ENCODE data around the gene CAND2.
A peak's percentile ranks its signal among the peaks of the same experiment; 100 is the strongest.

CAND2 gene

DNA sequence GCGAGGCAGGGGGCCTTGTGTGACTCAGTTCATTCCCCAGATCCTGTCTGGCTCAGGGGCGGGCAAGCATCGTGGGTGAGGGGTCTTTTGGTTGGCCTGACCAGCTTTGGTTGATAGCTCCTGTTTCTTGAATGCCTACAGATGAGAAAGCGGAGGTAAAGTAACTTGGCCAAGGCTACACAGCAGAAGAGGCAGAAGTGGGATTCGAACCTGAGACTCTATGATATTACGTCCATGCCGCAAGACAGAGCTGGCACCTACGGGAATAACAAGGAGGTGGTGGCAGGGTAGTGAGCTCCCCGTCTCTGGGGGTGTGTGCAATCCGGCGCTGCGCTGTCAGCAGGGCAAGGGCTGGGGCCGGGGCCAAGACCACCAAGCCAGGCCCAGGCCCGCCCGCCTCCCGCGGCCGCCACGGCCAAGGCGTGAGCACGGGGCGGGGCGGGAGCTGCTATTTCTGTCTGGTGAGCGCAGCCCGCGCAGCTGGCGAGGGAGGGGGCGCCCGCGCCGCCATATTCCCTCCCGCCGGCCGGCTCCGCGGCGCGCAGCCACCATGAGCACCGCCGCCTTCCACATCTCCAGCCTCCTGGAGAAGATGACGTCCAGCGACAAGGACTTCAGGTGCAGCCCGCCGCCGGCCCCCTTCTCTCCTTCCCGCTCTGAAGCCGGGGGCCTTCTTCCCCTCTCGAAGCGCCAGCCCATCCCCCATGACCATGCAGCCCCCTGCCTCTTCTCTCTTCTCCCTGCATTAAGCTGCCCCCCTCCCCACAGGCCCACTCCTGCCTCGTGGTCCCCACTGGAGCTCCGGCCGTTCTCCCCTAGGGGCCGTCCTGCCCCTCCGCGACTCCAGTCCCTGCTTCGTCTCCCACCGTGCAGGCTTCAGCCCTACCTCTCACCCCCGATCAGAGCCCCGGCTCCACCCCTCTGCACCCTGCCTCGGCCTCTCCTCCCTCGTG is at the start of gene CAND2:
TSS of gene CAND2 (plus strand) at position 510 of the 953 bp plus-strand sequence. CDS start at position 551, 41 bp downstream.
- Histone ChIP-seq H3K9me3 (ENCODE audit: control insufficient read depth, insufficient read depth, low read length) (no peaks in the 10 kb centered on the region), H3K4me3 (ENCODE audit: low read depth, low read length) (peak within 1 kb of the TSS; percentile 61), H3K27me3 (ENCODE audit: control insufficient read depth, insufficient read depth, low read length) (peaks cover 2% of the 10 kb centered on the region), H3K4me1 (ENCODE audit: control insufficient read depth, insufficient read depth, low read length) (peaks cover 5% of the 10 kb centered on the region), H3K9ac (ENCODE audit: low read depth, low read length) (no peak within 1 kb of the TSS), H3K36me3 (ENCODE audit: control insufficient read depth, insufficient read depth, low read length) (no peaks in the 10 kb centered on the region)

DNA sequence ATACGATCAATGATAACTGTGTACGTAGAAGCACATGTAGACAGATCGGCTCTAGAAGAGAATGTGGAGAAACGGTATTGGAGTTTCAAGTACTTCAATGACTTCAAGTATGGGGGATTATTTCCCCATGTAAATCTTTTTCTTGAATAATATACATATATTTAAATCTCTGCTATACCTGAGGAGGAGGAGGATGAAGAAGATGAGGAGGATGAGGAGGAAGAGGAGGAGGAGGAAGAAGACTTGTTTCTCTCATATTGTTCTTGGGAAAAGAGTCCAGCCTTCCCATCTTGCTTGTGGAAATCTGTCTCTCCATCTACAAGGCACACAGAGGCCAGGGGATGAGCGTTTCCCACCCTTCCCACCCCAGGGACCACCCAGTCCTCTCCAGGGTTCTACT is 48.0 kb upstream of the CAND2 start:
- no peak overlapping the region for H3K9ac ChIP-seq (ENCODE audit: low read depth, low read length)

DNA sequence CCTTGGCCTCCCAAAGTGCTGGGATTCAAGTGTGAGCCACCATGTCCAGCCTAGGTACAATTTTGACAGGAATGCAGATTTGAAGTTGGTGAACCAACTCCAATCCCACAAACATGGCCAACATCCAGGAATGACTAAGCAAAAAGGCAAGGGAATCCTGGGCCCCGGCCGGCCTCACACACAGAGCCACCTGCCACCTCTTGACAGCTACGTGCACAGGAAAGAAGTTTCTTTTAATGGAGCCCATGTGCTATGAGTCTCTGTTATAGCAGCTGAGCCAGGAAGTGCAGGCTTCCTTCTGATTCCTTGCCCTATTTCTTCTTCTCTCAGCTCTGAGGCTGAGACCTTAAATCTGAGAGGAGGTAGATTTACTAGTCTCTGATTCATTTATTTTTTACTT is 46.3 kb upstream of the CAND2 start:
- no peak overlapping the region for H3K9ac ChIP-seq (ENCODE audit: low read depth, low read length)
- H3K9me3 ChIP-seq (ENCODE audit: control insufficient read depth, insufficient read depth, low read length): no peaks in the 10 kb centered on the region
- H3K27me3 ChIP-seq (ENCODE audit: control insufficient read depth, insufficient read depth, low read length): no peaks in the 10 kb centered on the region
- no peak overlapping the region for H3K4me3 ChIP-seq (ENCODE audit: low read depth, low read length)
- H3K36me3 ChIP-seq (ENCODE audit: control insufficient read depth, insufficient read depth, low read length): no peaks in the 10 kb centered on the region
- H3K4me1 ChIP-seq (ENCODE audit: control insufficient read depth, insufficient read depth, low read length): peaks cover 3% of the 10 kb centered on the region

More for the DNA sequence above, 48.0 kb upstream of the CAND2 start:
- H3K4me3 ChIP-seq (ENCODE audit: low read depth, low read length): no peak overlapping the region
- no peaks in the 10 kb centered on the region for H3K27me3 ChIP-seq (ENCODE audit: control insufficient read depth, insufficient read depth, low read length)
- peaks cover 3% of the 10 kb centered on the region for H3K4me1 ChIP-seq (ENCODE audit: control insufficient read depth, insufficient read depth, low read length)
- H3K9me3 ChIP-seq (ENCODE audit: control insufficient read depth, insufficient read depth, low read length): no peaks in the 10 kb centered on the region
- H3K36me3 ChIP-seq (ENCODE audit: control insufficient read depth, insufficient read depth, low read length): no peaks in the 10 kb centered on the region

- Histone ChIP-seq H3K36me3 (ENCODE audit: control insufficient read depth, insufficient read depth, low read length) (no peaks in the 10 kb centered on the region), H3K4me3 (ENCODE audit: low read depth, low read length) (no peak overlapping the region)
Observed at GRCh38 chr3:12750658-12751071, 45.8 kb upstream of the CAND2 start.

GRCh38 chr3:12751571-12751970 is 44.9 kb upstream of the CAND2 start:
- H3K36me3 ChIP-seq (ENCODE audit: control insufficient read depth, insufficient read depth, low read length): no peaks in the 10 kb centered on the region
- peaks cover 3% of the 10 kb centered on the region for H3K4me1 ChIP-seq (ENCODE audit: control insufficient read depth, insufficient read depth, low read length)
- H3K4me3 ChIP-seq (ENCODE audit: low read depth, low read length): no peak overlapping the region
- no peaks in the 10 kb centered on the region for H3K27me3 ChIP-seq (ENCODE audit: control insufficient read depth, insufficient read depth, low read length)
- H3K9me3 ChIP-seq (ENCODE audit: control insufficient read depth, insufficient read depth, low read length): no peaks in the 10 kb centered on the region
- no peak overlapping the region for H3K9ac ChIP-seq (ENCODE audit: low read depth, low read length)

More at GRCh38 chr3:12750658-12751071, 45.8 kb upstream of the CAND2 start:
- H3K27me3 ChIP-seq (ENCODE audit: control insufficient read depth, insufficient read depth, low read length): no peaks in the 10 kb centered on the region
- H3K9me3 ChIP-seq (ENCODE audit: control insufficient read depth, insufficient read depth, low read length): no peaks in the 10 kb centered on the region
- H3K4me1 ChIP-seq (ENCODE audit: control insufficient read depth, insufficient read depth, low read length): peaks cover 3% of the 10 kb centered on the region
- H3K9ac ChIP-seq (ENCODE audit: low read depth, low read length): no peak overlapping the region

DNA sequence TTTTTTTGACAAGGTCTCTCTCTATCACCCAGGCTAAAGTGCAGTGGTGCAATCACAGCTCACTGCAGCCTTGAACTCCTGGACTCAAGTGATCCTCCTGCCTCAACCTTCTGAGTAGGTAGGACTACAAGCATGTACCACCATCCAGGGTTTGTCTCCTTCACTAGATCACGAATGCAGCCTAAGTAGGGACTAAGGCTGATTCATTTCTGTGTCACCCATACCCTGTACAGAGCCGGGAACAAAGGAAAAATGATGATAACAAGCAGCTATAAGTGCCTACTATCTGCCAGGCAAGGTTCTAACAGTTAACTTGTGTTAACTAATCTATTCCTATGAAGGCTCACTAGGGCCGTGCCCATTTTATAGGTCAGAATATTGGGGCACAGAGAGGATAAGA is 44.4 kb upstream of the CAND2 start:
- H3K36me3 ChIP-seq (ENCODE audit: control insufficient read depth, insufficient read depth, low read length): no peaks in the 10 kb centered on the region

GRCh38 chr3:12752809-12753208 is 43.7 kb upstream of the CAND2 start:
- Histone ChIP-seq H3K4me1 (ENCODE audit: control insufficient read depth, insufficient read depth, low read length) (no peaks in the 10 kb centered on the region), H3K4me3 (ENCODE audit: low read depth, low read length) (no peak overlapping the region)

More for the DNA sequence above, 44.4 kb upstream of the CAND2 start:
- Histone ChIP-seq H3K9me3 (ENCODE audit: control insufficient read depth, insufficient read depth, low read length) (no peaks in the 10 kb centered on the region), H3K27me3 (ENCODE audit: control insufficient read depth, insufficient read depth, low read length) (no peaks in the 10 kb centered on the region), H3K4me3 (ENCODE audit: low read depth, low read length) (no peak overlapping the region), H3K4me1 (ENCODE audit: control insufficient read depth, insufficient read depth, low read length) (no peaks in the 10 kb centered on the region), H3K9ac (ENCODE audit: low read depth, low read length) (no peak overlapping the region)

DNA sequence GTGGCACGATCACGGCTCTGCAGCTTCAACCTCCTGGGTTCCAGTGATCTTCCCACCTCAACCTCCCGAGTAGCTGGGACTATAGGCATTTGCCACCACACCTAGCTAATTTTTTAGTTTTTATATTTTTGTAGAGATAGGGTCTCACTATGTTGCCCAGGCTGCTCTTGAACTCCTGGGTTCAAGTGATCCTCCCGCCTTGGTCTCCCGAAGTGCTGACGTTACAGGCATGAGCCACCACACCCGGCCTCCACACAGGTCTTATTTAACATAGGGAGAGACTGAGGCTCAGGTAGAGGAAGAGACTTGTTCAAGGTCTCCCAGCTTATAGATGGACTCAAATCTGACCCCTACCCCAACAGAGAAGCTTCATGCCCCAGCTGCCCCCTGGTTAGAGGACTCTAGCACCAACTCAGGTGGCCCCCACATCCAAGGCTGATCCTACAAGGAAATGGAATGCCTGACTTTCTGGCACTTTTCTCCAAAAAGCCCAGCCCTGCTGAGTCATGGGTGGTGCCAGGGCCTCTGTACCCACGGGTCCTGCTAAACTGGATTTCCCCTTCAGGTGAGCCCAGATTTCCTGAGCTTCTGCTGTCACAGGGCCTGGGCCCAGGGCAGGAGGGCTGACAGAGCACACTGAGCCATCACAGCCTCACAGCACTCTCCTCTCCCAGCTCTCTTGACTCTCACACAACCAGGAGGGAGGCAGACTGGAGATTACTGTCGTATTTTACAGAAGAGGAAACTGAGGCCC is 43.0 kb upstream of the CAND2 start:
- H3K36me3 ChIP-seq (ENCODE audit: control insufficient read depth, insufficient read depth, low read length): no peaks in the 10 kb centered on the region
- H3K9ac ChIP-seq (ENCODE audit: low read depth, low read length): no peak overlapping the region
- H3K27me3 ChIP-seq (ENCODE audit: control insufficient read depth, insufficient read depth, low read length): no peaks in the 10 kb centered on the region
- H3K9me3 ChIP-seq (ENCODE audit: control insufficient read depth, insufficient read depth, low read length): no peaks in the 10 kb centered on the region
- H3K4me1 ChIP-seq (ENCODE audit: control insufficient read depth, insufficient read depth, low read length): no peaks in the 10 kb centered on the region
- no peak overlapping the region for H3K4me3 ChIP-seq (ENCODE audit: low read depth, low read length)

More at GRCh38 chr3:12752809-12753208, 43.7 kb upstream of the CAND2 start:
- H3K9me3 ChIP-seq (ENCODE audit: control insufficient read depth, insufficient read depth, low read length): no peaks in the 10 kb centered on the region
- no peak overlapping the region for H3K9ac ChIP-seq (ENCODE audit: low read depth, low read length)
- H3K36me3 ChIP-seq (ENCODE audit: control insufficient read depth, insufficient read depth, low read length): no peaks in the 10 kb centered on the region
- no peaks in the 10 kb centered on the region for H3K27me3 ChIP-seq (ENCODE audit: control insufficient read depth, insufficient read depth, low read length)

- H3K4me1 ChIP-seq (ENCODE audit: control insufficient read depth, insufficient read depth, low read length): no peaks in the 10 kb centered on the region
Observed at GRCh38 chr3:12754313-12754712, 42.2 kb upstream of the CAND2 start.

DNA sequence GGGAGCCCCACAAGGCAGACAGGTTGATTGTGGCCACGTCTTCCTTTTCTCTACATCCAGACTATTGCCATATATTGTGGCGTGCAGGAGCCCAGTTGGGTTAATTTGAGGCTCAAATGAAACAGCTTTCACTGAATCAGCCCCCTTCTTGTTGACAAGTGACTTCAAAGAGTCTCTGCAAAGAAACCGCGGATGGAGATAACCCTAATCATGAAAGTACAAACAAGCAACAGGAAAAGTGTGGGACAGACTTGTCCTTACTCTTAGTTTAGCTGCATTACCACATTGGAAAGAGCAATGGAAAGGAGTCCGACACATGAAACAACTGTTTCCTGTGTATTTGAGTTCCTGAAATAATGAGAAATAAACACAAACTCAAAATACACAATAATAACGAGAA is 40.7 kb upstream of the CAND2 start:
- Histone ChIP-seq H3K9me3 (ENCODE audit: control insufficient read depth, insufficient read depth, low read length) (no peaks in the 10 kb centered on the region), H3K4me3 (ENCODE audit: low read depth, low read length) (no peak overlapping the region), H3K4me1 (ENCODE audit: control insufficient read depth, insufficient read depth, low read length) (no peaks in the 10 kb centered on the region)

More at GRCh38 chr3:12754313-12754712, 42.2 kb upstream of the CAND2 start:
- no peak overlapping the region for H3K4me3 ChIP-seq (ENCODE audit: low read depth, low read length)
- H3K9ac ChIP-seq (ENCODE audit: low read depth, low read length): no peak overlapping the region
- H3K27me3 ChIP-seq (ENCODE audit: control insufficient read depth, insufficient read depth, low read length): no peaks in the 10 kb centered on the region
- no peaks in the 10 kb centered on the region for H3K9me3 ChIP-seq (ENCODE audit: control insufficient read depth, insufficient read depth, low read length)
- H3K36me3 ChIP-seq (ENCODE audit: control insufficient read depth, insufficient read depth, low read length): no peaks in the 10 kb centered on the region

DNA sequence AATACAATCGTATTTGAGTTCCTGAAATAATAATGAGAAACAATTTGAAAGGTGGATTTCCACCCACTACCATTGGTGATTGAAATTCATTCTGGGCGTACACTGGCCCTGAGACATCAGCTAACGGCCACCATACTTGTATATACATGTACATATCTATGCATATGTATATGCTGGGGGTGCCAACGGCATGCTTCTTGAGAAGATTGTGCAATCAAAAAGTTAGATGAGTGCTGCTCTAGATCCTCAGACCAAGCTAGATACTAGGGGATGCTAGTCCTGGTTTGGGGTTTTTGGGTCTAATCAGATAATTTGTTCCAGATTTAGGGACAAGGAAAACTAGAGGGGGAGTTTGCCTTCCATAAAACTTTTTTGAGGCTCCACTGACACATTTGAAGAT is 40.3 kb upstream of the CAND2 start:
- H3K9me3 ChIP-seq (ENCODE audit: control insufficient read depth, insufficient read depth, low read length): no peaks in the 10 kb centered on the region
- H3K36me3 ChIP-seq (ENCODE audit: control insufficient read depth, insufficient read depth, low read length): no peaks in the 10 kb centered on the region
- H3K4me3 ChIP-seq (ENCODE audit: low read depth, low read length): no peak overlapping the region
- H3K27me3 ChIP-seq (ENCODE audit: control insufficient read depth, insufficient read depth, low read length): no peaks in the 10 kb centered on the region
- H3K4me1 ChIP-seq (ENCODE audit: control insufficient read depth, insufficient read depth, low read length): no peaks in the 10 kb centered on the region
- no peak overlapping the region for H3K9ac ChIP-seq (ENCODE audit: low read depth, low read length)

More for the DNA sequence above, 40.7 kb upstream of the CAND2 start:
- no peak overlapping the region for H3K9ac ChIP-seq (ENCODE audit: low read depth, low read length)
- no peaks in the 10 kb centered on the region for H3K27me3 ChIP-seq (ENCODE audit: control insufficient read depth, insufficient read depth, low read length)
- H3K36me3 ChIP-seq (ENCODE audit: control insufficient read depth, insufficient read depth, low read length): no peaks in the 10 kb centered on the region
